Right ventricle myocardium inferior (tissue), 1 donor: ENCODE results near the gene LLGL2. TPM values are rescaled to one million over a fixed set of nuclear protein-coding genes. Genes with fewer than 3 reads are reported as not detected.

Experiments used
- ATAC-seq: fragments of 200-7000 bp; cut with Tn5 transposase; one replicate; pipeline ENCODE4 v1.9.1; 2020; ENCODE audit warnings: mild to moderate bottlenecking, moderate library complexity
- DNase-seq: peaks from one replicate; pipeline ENCODE4 v3.0.0; 2021; ENCODE audit errors: missing footprints
- intact Hi-C: fragments of 100-400 bp; cut with DNase I; formaldehyde crosslinking; loops from one replicate; pipeline ENCODE4 v1.11.0; 2022
- total RNA-seq: library from RNA; stranded (reverse); fragmentation: NEBNext Ultra II Directional; extraction: Animal tissue kit (Norgen Biotek cat#: 25700); gene quantifications from one replicate; pipeline ENCODE4 v1.2.1, GENCODE V29; 2021
- donor health status: DM: no; HTN: yes; CAD: no; lungs with severe emphysema.

Gene LLGL2
- total RNA-seq, 1 donor from 2014 or later = 4.1 TPM

GRCh38 chr17:75490953-75491649 is 34.4 kb upstream of the LLGL2 start:
- intact Hi-C loops = no loop called here
- ATAC-seq (no peak), DNase-seq (peak; percentile 35)

DNA sequence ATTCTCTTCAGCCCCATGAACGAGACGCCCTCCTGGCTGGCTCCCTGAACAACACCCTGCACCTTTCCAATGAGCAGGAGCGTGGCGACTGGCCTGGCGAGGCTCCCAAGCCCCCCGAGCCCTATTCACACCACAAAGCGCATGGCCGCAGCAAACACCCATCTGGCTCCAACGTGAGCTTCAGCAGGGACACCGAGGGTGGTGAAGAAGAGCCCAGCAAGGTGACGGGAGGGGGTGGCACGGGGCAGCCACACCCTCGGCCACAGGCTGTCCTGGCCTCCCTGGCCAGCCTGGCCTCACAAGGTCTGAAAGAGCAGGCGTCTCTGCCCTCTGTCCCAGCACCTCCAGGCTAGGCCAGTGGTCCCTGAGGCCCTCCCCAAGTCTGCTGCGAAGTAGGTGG is 33.8 kb upstream of the LLGL2 start:
- DNase-seq = no peak
- intact Hi-C loops = no loop called here
- no peak for ATAC-seq

- ATAC-seq = no peak
- no peak for DNase-seq
- intact Hi-C loops = no loop called here
Measured at GRCh38 chr17:75492555-75493168, 32.8 kb upstream of the LLGL2 start.

DNA sequence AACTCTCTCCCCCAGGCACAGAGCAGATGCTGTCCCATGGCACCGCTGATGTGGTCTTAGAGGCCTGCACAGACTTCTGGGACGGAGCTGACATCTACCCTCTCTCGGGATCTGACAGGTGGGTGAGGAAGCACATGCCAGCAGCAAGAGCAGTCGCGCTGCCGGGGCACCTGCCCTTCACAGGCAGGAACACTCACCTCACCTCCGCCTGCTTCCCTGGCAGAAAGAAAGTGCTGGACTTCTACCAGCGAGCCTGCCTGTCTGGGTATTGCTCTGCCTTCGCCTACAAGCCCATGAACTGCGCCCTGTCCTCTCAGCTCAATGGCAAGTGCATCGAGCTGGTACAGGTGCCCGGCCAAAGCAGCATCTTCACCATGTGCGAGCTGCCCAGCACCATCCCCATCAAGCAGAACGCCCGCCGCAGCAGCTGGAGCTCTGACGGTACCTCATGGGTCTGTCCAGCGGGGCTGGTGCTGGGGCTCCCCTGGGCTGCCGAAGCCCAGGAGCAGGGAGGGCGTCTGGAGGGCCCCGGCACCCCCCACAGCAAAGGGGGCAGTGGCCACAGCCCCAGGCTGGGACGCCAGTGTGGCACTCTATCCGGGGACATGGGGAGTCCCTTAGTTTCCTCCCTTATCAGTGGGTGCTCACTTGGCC is 31.9 kb upstream of the LLGL2 start:
- intact Hi-C loops = no loop called here
- ATAC-seq (no peak), DNase-seq (no peak)

GRCh38 chr17:75494326-75494877 is 31.1 kb upstream of the LLGL2 start:
- ATAC-seq (no peak), DNase-seq (no peak)
- intact Hi-C loops = no loop called here

DNA sequence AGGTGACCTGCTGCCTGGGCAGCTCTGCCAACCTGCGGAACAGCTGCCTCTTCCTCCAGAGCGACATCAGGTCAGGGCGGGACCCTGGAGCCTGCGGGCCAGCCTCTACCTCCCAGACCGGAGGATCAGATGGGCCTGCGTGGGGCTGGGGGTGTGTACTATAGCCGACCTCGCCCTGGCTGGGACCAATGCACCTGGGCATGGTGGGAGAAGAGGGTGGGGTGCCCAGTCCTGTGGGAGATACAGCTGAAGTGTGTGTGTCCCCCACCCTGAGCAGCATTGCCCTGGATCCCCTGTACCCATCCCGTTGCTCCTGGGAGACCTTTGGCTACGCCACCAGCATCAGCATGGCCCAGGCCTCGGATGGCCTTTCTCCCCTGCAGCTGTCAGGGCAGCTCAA is 29.5 kb upstream of the LLGL2 start:
- ATAC-seq (no peak), DNase-seq (no peak)
- intact Hi-C loops = no loop called here

- ATAC-seq = no peak
- intact Hi-C loops = no loop called here
- DNase-seq = no peak
Measured at GRCh38 chr17:75498039-75498725, 27.3 kb upstream of the LLGL2 start.

DNA sequence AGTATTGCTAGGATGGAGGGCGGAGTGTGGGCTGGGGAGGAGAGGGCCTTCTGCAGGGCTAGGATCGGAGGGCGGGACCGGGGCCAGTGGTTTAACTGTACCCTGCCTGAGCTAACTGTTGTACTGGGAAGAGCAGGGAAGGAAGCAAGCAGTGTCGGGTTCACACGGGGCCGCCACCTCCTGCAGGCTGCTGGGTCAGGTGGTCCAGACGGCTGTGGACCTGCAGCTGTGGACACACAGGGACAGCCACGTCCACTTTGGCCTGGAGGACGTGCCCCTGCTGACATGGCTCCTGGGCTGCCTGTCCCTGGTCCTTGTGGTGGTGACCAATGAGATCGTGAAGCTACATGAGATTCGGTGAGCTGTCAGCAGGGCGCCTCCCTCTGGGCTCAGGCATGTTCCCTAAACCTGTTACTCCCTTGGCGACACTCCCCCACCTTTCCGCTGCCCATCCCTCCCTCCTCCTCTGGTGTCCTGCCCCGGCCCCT is 26.7 kb upstream of the LLGL2 start:
- intact Hi-C loops = no loop called here
- ATAC-seq (no peak), DNase-seq (no peak)

- intact Hi-C loops = no loop called here
- DNase-seq = no peak
- ATAC-seq = no peak
Measured at GRCh38 chr17:75499313-75500022, 26.0 kb upstream of the LLGL2 start.

GRCh38 chr17:75500419-75501216 is 24.9 kb upstream of the LLGL2 start:
- intact Hi-C loops = no loop called here
- ATAC-seq = no peak

DNA sequence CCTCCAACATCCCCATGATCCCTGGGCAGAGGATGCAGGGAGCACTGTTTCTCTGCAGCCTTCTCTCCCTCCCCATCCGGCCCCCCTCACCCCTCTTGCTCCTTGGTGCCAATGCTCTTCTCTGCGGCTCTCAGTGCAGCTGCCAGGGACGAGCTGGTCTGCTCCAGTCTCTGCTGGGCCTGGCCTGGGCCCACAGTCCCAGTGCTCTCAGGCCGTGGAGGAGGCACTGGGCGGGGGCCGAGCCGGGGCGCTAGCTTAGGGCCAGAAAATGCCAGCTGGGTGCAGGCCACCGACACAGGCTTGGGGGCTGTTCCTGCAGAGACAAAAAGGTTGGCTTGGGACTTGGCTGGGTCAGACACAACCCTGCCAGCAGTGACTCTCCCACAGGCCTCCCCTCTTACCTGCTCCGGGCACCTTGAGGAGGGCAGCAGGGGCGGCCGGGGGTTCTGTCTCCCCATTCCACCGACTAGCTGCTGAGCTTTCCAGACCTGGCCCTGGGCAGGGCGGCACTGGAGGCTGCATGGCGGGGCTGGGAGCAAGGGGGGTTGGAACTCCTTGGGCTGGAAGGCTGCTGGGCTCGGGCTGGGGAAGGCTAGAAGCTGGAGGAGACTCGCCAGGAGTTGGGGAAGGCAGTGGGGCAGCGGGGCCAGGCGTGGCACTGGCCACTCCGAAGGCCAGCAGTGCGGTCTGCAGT is 24.0 kb upstream of the LLGL2 start:
- DNase-seq (no peak), ATAC-seq (peak; percentile 36)
- intact Hi-C loops = no loop called here

More at GRCh38 chr17:75500419-75501216, 24.9 kb upstream of the LLGL2 start:
- no peak for DNase-seq

DNA sequence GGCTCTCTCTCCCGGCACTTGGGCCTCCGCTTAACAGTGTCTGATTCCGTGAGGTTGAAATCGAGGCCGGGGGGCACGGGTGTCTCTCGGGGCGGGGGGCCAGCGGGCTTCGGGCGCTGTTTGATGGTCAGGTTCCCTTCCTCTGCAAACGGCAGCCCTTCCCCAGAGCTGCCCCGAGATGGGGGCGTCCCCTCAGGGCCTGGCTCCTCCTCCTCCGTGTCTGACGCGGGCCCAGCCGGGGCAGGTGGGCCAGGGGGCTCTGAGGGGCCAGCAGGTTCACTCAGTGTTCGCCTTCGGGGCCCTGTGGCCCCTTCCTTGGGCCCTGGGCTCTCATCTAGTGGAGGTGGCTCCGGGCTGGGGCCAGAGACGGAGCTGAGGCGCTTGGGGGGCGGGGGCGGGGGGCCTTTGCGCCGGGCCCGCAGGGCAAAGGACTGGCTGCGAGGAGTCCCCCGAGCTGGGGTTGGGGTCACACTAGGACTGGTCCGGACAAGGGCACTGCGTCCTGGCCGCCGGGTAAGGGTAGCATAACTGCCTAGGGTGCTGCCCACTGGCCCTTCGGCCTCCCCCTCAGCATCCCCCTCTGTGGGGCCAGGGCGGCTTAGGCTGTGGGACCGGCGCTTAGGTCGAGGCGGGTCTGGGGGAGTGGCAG is 23.3 kb upstream of the LLGL2 start:
- DNase-seq (no peak), ATAC-seq (no peak)
- intact Hi-C loops = no loop called here

- DNase-seq = no peak
- ATAC-seq = no peak
- intact Hi-C loops = no loop called here
Measured at GRCh38 chr17:75502721-75503329, 22.7 kb upstream of the LLGL2 start.

- intact Hi-C loops = no loop called here
- DNase-seq = no peak
- no peak for ATAC-seq
Measured at GRCh38 chr17:75503337-75503950, 22.1 kb upstream of the LLGL2 start.

DNA sequence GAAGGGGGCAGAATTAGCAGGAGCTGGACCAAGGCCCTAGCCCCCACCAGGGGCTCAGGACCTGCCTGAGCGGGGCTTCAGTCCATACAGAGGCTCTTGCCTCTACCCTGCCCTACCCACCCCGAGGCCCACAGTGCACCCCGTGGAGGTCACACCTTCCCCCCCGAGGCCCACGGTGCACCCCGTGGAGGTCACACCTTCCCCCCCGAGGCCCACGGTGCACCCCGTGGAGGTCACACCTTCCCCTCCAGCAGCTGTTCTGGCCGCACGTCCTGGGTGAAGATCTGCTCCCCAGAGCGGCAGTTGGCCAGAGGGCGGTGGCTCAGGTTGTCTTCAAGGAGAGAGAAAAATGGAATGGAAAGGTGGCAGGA is 21.5 kb upstream of the LLGL2 start:
- ATAC-seq (no peak), DNase-seq (no peak)
- intact Hi-C loops = no loop called here
